Memory B cell (primary cell): ENCODE data around the gene PRCC.

Experiments used
- ATAC-seq: fragments of 150-1000 bp; cut with Tn5 transposase; 2 replicates; pipeline ENCODE4 v1.10.0; 2021; ENCODE audit warnings: low read depth, mild to moderate bottlenecking, moderate library complexity
- DNase-seq, 2 donors: peaks; one replicate each; pipeline ENCODE4 v3.0.0; 2022; ENCODE audit warnings: low spot score in 2 of 2
- H3K27ac Mint-ChIP-seq: one replicate; pipeline ENCODE4 v1.8.0; 2022; ENCODE audit warnings: mild to moderate bottlenecking, moderate library complexity, mixed read lengths
- H3K27me3 Mint-ChIP-seq: one replicate; pipeline ENCODE4 v1.8.0; 2022; ENCODE audit warnings: mixed read lengths
- H3K36me3 Mint-ChIP-seq: one replicate; pipeline ENCODE4 v1.8.0; 2022; ENCODE audit warnings: mild to moderate bottlenecking, mixed read lengths
- H3K4me1 Mint-ChIP-seq: one replicate; pipeline ENCODE4 v1.8.0; 2022; ENCODE audit warnings: mixed read lengths
- H3K4me3 Mint-ChIP-seq: one replicate; pipeline ENCODE4 v1.8.0; 2022; ENCODE audit warnings: mild to moderate bottlenecking, moderate library complexity, mixed read lengths
- H3K9me3 Mint-ChIP-seq: one replicate; pipeline ENCODE4 v1.8.0; 2022; ENCODE audit warnings: mixed read lengths

PRCC gene

GRCh38 chr1:156765666-156766065 is 1.7 kb upstream of the PRCC start:
- Mint-ChIP-seq H3K4me3 (no peak overlapping the region), H3K27ac (no peak overlapping the region)

GRCh38 chr1:156766298-156767100 is 836 bp upstream of the PRCC start:
- H3K4me1 Mint-ChIP-seq = peaks cover 27% of the 10 kb centered on the region
- DNase-seq = no peak
- H3K27me3 Mint-ChIP-seq = no peaks in the 10 kb centered on the region
- H3K27ac Mint-ChIP-seq = no peak overlapping the region
- H3K4me3 Mint-ChIP-seq = no peak overlapping the region
- H3K36me3 Mint-ChIP-seq = peaks cover 13% of the 10 kb centered on the region
- no peaks in the 10 kb centered on the region for H3K9me3 Mint-ChIP-seq
- ATAC-seq = no peak

More at GRCh38 chr1:156765666-156766065, 1.7 kb upstream of the PRCC start:
- DNase-seq = no peak
- Mint-ChIP-seq H3K27me3 (no peaks in the 10 kb centered on the region), H3K36me3 (peaks cover 6% of the 10 kb centered on the region), H3K9me3 (no peaks in the 10 kb centered on the region), H3K4me1 (peaks cover 19% of the 10 kb centered on the region)
- no peak for ATAC-seq

DNA sequence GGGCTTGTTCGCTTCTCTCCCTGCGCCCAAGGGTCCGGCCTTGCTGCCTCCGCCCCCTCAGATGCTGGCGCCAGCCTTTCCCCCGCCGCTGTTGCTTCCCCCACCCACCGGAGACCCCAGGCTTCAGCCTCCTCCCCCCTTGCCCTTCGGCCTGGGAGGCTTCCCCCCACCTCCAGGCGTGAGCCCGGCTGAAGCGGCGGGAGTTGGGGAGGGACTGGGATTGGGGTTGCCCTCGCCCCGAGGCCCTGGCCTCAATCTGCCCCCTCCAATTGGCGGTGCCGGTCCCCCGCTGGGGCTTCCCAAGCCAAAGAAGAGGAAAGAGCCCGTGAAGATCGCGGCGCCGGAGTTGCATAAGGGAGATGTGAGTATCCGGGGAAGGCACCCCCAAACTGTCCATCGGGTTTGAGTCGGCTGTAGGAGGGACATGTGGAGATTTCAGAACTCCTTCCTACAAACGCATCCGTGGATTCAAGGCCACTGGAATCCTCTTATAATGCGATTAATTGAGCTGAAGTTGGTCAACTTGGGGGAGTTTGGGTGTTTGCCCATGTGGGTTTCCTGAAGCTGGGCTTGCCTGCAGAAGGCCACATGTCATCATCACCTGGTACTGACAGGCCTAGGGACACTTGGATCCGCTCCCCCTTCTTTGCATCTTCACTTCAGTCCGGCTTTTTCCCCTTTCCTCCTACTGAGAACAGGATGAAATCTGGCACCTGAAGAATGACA is 707 bp downstream of the PRCC start:
- DNase-seq (peak in 1 of 2 donors; percentile 54), ATAC-seq (peak; percentile 1)
- H3K36me3 Mint-ChIP-seq = peaks cover 19% of the 10 kb centered on the region
- H3K4me3 Mint-ChIP-seq = no peak overlapping the region
- no peak overlapping the region for H3K27ac Mint-ChIP-seq
- peaks cover 33% of the 10 kb centered on the region for H3K4me1 Mint-ChIP-seq
- no peaks in the 10 kb centered on the region for H3K9me3 Mint-ChIP-seq
- no peaks in the 10 kb centered on the region for H3K27me3 Mint-ChIP-seq

DNA sequence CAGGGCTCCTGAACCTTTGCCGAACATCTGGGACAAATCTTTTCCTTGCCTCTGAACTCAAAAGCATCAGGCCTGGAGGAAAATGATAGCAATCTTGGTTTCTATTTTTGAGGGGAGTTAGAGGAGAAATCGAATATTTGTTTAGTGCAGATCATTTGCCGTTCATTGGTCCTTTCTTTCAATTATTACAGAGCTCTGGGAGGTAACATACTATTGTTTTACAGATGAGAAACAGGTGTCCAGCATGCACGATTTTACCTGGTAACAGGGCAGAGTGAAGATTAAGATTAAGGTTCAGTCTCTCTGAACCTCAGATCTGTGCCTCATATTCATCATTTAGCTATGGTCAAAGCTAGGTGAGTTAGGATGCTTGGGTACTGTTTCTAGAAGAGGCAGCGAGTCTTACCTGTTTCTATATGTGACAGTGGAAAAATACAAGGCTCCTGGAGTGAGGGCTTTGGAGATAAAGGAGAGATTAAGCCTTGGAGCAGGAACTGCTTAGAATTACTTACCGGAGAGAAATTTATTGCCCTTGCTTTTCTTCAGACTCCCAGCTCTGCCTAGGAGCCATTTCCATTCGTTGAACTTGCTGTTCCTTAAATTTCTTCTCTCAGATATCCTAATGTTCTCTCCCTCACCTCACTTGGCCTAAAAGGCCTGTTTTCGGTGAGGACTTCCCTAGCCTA is 1.4 kb downstream of the PRCC start:
- H3K4me3 Mint-ChIP-seq = no peak overlapping the region
- H3K27ac Mint-ChIP-seq = no peak overlapping the region
- no peak for ATAC-seq
- DNase-seq = no peak
- H3K9me3 Mint-ChIP-seq = no peaks in the 10 kb centered on the region
- no peaks in the 10 kb centered on the region for H3K27me3 Mint-ChIP-seq
- H3K36me3 Mint-ChIP-seq = peaks cover 21% of the 10 kb centered on the region
- H3K4me1 Mint-ChIP-seq = peaks cover 33% of the 10 kb centered on the region

DNA sequence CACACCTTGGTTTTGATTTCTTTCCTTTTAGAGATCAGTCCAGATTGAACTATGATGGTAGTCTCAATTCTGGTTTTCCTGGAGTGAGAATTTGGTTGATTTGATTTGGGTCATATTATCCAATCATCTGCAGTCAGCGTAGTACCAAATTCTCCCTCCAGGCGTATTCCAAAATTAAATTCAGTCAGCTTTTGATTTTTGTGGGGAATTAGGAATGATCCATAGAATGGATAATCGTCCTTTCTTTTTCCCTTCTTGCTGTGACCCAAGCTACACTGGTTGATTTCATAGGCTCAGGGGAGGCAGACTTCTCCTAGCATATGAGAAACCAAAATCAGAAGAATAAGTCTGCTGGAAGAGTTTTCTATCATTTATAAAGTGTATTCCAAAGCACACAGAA is 4.9 kb downstream of the PRCC start:
- peaks cover 23% of the 10 kb centered on the region for H3K36me3 Mint-ChIP-seq
- no peaks in the 10 kb centered on the region for H3K9me3 Mint-ChIP-seq
- no peak overlapping the region for H3K27ac Mint-ChIP-seq
- H3K4me1 Mint-ChIP-seq = peaks cover 36% of the 10 kb centered on the region
- no peak overlapping the region for H3K4me3 Mint-ChIP-seq
- ATAC-seq (no peak), DNase-seq (no peak)
- no peaks in the 10 kb centered on the region for H3K27me3 Mint-ChIP-seq

GRCh38 chr1:156772728-156773497 is 5.6 kb downstream of the PRCC start:
- H3K4me1 Mint-ChIP-seq = peaks cover 39% of the 10 kb centered on the region
- no peaks in the 10 kb centered on the region for H3K9me3 Mint-ChIP-seq
- H3K36me3 Mint-ChIP-seq = peaks cover 23% of the 10 kb centered on the region
- H3K27me3 Mint-ChIP-seq = no peaks in the 10 kb centered on the region
- no peak overlapping the region for H3K27ac Mint-ChIP-seq
- ATAC-seq (no peak), DNase-seq (no peak)
- no peak overlapping the region for H3K4me3 Mint-ChIP-seq

GRCh38 chr1:156773607-156774006 is 6.3 kb downstream of the PRCC start:
- no peak for DNase-seq
- no peak overlapping the region for H3K27ac Mint-ChIP-seq
- H3K4me3 Mint-ChIP-seq = no peak overlapping the region
- peaks cover 23% of the 10 kb centered on the region for H3K36me3 Mint-ChIP-seq
- H3K4me1 Mint-ChIP-seq = peaks cover 39% of the 10 kb centered on the region
- ATAC-seq = peak; percentile 45
- no peaks in the 10 kb centered on the region for H3K9me3 Mint-ChIP-seq
- H3K27me3 Mint-ChIP-seq = no peaks in the 10 kb centered on the region

DNA sequence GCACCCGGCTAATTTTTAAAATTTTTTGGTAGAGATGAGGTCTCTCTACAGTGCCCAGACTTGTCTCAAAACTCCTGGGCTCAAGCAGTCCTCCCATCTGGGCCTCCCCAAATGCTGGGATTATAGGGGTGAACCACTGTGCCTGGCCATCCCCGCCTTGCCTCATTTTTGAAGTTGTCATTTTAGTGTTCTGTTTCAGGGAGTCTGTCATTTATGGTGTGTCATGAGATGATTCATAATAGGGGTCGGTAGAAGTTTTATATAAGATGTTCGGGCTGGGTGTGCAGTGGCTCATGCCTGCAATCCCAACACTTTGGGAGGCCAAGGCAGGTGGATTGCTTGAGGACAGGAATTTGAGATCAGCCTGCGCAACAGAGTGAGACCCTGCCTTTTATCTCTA is 8.5 kb downstream of the PRCC start:
- DNase-seq = no peak
- no peak overlapping the region for H3K4me3 Mint-ChIP-seq
- peaks cover 28% of the 10 kb centered on the region for H3K4me1 Mint-ChIP-seq
- H3K9me3 Mint-ChIP-seq = no peaks in the 10 kb centered on the region
- H3K27me3 Mint-ChIP-seq = no peaks in the 10 kb centered on the region
- H3K36me3 Mint-ChIP-seq = peaks cover 16% of the 10 kb centered on the region
- H3K27ac Mint-ChIP-seq = no peak overlapping the region
- ATAC-seq = no peak

DNA sequence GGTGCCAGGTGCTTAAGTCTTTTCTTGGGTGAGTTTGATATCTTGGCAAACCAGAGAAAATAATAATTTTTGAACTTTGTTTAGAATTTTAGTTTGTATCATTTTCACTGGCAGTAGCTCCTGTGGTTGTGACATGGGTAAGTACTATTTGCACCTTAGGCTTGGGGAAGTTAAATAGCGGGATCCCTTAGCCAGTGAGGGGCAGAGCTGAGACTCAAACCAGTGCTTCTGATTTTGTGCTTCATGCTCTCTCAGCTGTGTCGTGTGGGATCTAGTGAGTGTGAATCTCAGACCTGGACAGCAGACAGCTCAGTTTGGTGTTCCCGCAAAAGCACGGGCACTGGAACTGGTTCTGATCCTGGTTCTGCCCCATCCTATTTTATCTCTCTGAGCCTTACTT is 9.6 kb downstream of the PRCC start:
- no peak overlapping the region for H3K4me3 Mint-ChIP-seq
- H3K27me3 Mint-ChIP-seq = no peaks in the 10 kb centered on the region
- peaks cover 20% of the 10 kb centered on the region for H3K36me3 Mint-ChIP-seq
- ATAC-seq = peak; percentile 34
- DNase-seq = no peak
- peak overlapping the region; percentile 6 for H3K27ac Mint-ChIP-seq
- H3K4me1 Mint-ChIP-seq = peaks cover 29% of the 10 kb centered on the region
- H3K9me3 Mint-ChIP-seq = no peaks in the 10 kb centered on the region

DNA sequence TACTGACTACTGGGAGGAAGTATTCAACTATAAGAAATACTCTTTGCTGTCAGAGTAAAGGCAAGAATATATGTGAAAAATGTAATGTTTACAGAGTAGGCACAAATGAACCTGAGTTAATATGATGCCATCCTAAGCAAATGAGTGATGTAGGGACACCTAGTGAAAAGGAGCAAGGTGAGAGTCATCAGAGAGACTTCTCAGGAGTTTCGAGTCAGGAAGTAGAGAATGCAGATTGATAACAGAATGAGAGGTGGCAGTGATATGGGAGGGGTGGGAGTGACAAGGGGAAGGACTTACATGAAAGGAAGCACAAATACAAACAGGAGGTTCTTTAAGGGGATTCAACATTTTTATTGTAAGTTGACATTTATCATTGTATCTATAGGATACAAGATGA is 10.2 kb downstream of the PRCC start:
- ATAC-seq (no peak), DNase-seq (no peak)
- H3K27me3 Mint-ChIP-seq = no peaks in the 10 kb centered on the region
- peak overlapping the region; percentile 6 for H3K27ac Mint-ChIP-seq
- peaks cover 22% of the 10 kb centered on the region for H3K36me3 Mint-ChIP-seq
- H3K9me3 Mint-ChIP-seq = no peaks in the 10 kb centered on the region
- no peak overlapping the region for H3K4me3 Mint-ChIP-seq
- peaks cover 28% of the 10 kb centered on the region for H3K4me1 Mint-ChIP-seq

DNA sequence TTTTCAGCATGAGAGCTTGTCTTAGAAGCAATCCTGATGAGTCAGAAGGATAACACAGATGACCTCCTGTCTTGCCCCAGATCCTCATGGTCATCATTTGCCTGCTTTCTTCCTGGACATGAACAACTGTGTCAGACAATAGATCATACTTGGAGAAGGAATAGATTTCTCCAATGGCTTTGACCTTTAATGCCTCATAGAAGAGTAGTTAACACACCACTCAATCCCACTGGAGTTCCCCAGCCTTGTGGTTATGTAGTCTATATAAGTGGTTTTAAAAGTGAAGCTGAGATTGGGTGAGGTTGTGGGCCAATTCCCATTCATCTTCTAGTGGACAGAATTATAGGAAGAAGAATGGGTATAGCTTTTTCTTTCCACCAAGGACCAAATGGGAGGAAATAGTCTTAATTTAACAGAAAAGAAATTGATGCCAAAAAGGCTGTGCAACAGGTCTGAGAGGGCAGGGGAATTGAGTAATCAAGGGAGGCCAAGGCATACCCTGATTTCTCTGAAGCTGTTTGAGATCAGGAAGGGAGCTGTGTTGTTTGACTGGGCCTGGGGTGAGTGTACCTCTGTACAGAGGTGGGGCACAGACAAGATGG is 14.4 kb downstream of the PRCC start:
- H3K9me3 Mint-ChIP-seq = no peaks in the 10 kb centered on the region
- no peaks in the 10 kb centered on the region for H3K27me3 Mint-ChIP-seq
- H3K4me3 Mint-ChIP-seq = no peak overlapping the region
- no peak overlapping the region for H3K27ac Mint-ChIP-seq
- DNase-seq (no peak), ATAC-seq (no peak)
- H3K4me1 Mint-ChIP-seq = peaks cover 17% of the 10 kb centered on the region
- H3K36me3 Mint-ChIP-seq = peaks cover 25% of the 10 kb centered on the region

- Mint-ChIP-seq H3K27ac (no peak overlapping the region), H3K9me3 (no peaks in the 10 kb centered on the region), H3K27me3 (no peaks in the 10 kb centered on the region), H3K4me3 (no peak overlapping the region), H3K36me3 (peaks cover 39% of the 10 kb centered on the region), H3K4me1 (peaks cover 11% of the 10 kb centered on the region)
- ATAC-seq (no peak), DNase-seq (no peak)
Measured at GRCh38 chr1:156785458-156785857, 18.1 kb downstream of the PRCC start.

GRCh38 chr1:156786640-156787039 is 19.3 kb downstream of the PRCC start:
- peaks cover 37% of the 10 kb centered on the region for H3K36me3 Mint-ChIP-seq
- DNase-seq = no peak
- no peak overlapping the region for H3K4me3 Mint-ChIP-seq
- H3K4me1 Mint-ChIP-seq = peaks cover 5% of the 10 kb centered on the region
- H3K27ac Mint-ChIP-seq = no peak overlapping the region
- no peaks in the 10 kb centered on the region for H3K9me3 Mint-ChIP-seq
- no peak for ATAC-seq
- no peaks in the 10 kb centered on the region for H3K27me3 Mint-ChIP-seq
